GM12892 (cell line): ENCODE results near the gene GPC4.
"Not testable (repeated sequence)": the region's sequence is repeated elsewhere in the genome, so short reads cannot be mapped to it uniquely, and the experiment has no call there.

Source experiments
- POLR2A ChIP-seq: IDR thresholded peaks from 2 replicates; pipeline ENCODE4 v1.6.1; 2011; ENCODE audit warnings: low read depth, low read length, control low read depth
- TAF1 ChIP-seq: IDR thresholded peaks from 2 replicates; pipeline ENCODE4 v1.6.1; 2011; ENCODE audit warnings: low read depth, mild to moderate bottlenecking, control low read depth, low read length, borderline replicate concordance

GRCh38 chrX:133322269-133322668 is 93.0 kb downstream of the GPC4 start:
- TF ChIP-seq POLR2A, TAF1: not testable (repeated sequence)
